HG03520 (cell line): Measurements from ENCODE around the gene HPCAL1.

Source experiments
- ATAC-seq: cut with Tn5 transposase; IDR thresholded peaks from one replicate; pipeline ENCODE4 v1.9.1; 2021; ENCODE audit warnings: mild to moderate bottlenecking, moderate library complexity; ENCODE audit not compliant: unreplicated experiment

The HPCAL1 gene

DNA sequence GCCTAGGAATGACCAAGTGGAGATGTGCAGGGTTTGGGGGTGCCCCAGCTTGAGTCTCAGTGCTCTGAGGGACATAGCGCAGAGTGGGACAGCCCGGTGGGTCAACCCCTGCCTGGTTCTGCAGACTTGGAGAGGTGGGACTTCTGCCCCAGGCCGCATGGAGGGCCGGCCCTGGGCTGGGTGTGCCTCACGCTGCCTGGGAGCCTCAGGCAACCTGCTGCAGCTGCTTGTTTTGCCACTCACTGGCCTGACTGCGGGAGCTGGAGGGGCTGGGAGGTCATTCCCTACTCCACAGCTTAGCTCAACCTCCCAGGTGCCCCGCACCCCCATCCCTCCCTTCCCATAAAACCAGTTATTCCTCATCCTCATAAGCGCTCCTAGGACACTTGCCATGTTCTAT is 112.3 kb downstream of the HPCAL1 start:
- no peak for ATAC-seq

DNA sequence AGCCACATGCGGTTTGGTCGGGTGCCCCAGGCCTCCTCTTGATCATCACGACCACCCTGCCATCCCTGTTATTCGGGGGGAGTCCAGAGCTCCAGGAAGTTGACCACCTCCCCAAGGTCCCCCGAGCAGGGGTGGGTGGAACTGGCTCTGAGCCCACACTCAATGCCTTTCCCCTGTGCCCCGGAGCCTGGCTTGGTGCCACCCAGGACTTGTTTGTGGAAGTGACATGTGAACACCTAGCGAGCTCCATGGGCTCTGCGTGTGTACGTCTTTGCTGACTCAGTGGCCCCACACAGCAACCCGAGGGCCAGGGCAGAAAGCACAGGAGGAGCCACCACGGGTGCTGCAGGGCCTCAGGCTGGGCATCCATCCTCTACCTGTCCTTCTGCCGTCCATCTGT is 112.9 kb downstream of the HPCAL1 start:
- no peak for ATAC-seq

DNA sequence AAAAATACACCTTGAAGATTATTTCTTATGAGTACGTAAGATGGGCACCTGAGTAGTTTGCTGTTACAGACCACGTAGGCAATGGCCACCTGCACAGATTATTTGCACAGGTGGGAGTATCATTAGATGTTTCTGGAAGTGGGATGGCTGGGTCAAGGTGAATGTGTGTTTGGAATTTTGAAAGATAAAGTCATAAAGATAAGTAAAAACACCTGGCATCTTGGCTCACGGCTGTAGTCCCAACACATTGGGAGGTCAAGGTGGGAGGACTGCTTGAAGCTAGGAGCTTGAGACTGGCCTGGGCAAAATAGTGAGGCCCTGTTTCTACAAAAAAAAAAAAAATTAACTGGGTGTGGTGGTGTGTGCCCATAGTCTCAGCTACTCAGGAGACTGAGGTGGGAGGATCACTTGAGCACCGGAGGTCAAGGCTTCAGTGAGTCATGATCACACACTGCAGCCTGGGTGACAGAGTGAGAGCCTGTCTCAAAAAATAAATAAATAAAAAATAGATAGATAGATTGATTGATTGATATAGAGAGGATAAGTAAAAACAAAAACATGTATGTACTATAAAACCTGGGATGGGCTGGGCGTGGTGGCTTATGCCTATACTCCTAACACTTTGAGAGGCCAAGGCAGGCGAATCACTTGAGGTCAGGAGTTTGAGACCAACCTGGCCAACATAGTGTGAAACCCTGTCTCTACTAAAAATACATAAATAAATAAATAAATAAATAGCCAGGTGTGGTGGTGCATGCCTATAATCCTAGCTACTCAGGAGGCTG is 115.0 kb downstream of the HPCAL1 start:
- no peak for ATAC-seq

DNA sequence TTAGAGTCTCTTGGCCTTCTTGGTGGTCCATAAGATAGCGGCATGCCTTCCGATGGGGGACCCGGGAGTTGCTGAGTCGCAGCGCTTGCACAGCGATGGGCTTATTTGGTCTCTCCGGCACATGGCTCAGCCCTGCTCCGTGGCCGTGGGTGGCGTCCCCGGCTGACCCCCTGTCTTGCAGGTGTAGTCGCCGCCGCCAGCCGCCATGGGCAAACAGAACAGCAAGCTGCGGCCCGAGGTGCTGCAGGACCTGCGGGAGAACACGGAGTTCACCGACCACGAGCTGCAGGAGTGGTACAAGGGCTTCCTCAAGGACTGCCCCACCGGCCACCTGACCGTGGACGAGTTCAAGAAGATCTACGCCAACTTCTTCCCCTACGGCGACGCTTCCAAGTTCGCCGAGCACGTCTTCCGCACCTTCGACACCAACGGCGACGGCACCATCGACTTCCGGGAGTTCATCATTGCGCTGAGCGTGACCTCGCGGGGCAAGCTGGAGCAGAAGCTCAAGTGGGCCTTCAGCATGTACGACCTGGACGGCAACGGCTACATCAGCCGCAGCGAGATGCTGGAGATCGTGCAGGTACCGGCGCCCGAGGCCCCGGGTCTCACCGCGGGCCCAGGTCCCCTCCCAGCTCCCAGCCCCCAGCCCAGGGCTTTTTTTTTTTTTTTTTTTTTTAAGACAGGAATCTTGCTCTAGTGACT is 117.0 kb downstream of the HPCAL1 start:
- no peak for ATAC-seq

DNA sequence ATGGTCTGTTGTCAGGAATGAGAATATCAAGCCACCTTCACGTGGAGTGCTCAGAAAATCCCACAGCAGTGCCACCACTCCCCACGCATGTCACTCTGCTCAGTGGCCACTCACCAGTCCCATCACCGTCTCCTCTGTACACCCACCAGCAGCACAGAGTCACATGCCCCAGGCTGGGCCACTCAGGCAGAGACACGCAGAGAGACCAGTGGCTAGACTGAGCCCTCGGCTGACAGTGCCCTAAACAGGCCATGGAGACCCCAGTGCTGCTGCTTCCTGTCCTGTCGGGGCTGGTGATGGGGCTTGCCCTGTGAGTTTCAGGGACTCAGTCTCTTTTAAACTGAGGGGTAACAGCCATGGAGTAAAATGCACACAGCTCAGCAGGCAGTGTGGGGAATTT is 119.5 kb downstream of the HPCAL1 start:
- ATAC-seq: no peak

DNA sequence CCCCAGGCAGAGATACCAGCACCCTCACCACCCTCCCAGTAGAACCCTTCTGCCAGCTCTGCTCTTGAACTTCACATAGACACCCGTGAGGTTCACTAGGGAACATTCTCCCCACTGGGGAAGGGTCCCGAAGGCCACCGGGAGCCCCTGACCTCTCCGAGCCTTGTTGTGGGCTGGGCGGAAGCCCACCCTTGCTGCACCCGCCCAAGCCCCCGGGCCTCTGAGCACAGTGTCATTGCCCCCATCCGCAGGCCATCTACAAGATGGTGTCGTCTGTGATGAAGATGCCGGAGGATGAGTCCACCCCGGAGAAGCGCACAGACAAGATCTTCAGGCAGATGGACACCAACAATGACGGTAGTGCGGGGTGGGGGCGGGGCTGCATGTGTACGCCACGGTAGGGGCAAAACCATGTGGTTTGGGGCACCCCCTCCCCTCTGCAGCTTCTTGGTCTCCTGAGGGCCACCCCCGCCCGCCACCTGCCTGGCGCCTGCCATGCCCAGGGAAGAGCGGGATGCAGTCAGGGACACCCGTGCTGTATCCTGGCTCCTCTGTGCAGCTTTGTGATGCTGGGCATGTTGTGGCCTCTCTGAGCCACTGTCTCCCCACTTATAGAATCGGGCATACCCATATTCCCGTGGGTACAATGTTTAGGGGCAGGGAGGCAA is 120.2 kb downstream of the HPCAL1 start:
- ATAC-seq: no peak

DNA sequence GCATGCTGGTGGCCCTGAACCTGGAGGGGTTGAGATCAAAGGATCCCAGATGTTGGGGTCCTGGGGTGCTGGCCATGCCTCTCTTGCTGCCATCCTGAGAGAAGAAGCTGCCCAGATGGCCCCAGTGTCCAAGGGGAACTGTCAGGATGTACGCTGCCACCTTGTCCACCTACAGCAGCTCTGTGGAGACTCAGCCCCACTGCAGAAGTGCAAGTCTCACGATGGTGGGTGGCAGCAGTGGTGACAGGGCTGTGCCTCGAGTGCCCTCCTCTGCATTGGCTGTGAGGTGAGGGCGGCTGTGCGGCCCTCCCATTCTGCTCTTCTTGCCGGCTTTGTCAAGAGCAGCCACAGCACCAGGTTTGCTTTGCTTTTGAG is 120.7 kb downstream of the HPCAL1 start:
- ATAC-seq: no peak

DNA sequence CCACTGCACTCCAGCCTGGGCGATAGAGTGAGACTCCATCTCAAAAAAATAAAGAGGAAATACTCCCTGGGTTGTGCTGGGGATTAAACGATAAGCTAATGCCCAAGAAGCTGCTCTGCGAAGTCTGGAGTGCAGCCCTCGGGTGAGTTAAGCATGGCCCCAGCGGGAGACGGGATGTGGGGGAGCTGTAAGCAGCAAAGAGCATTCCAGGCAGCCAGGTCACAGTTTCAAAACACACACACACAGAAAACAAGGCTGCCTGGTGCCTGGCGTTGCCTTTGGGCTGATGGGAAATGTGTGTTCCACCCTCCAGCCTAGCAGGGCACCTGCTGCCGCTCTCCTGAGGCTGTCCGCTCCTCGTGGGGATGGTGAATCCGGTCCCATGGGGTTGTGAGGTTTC is 121.3 kb downstream of the HPCAL1 start:
- no peak for ATAC-seq

DNA sequence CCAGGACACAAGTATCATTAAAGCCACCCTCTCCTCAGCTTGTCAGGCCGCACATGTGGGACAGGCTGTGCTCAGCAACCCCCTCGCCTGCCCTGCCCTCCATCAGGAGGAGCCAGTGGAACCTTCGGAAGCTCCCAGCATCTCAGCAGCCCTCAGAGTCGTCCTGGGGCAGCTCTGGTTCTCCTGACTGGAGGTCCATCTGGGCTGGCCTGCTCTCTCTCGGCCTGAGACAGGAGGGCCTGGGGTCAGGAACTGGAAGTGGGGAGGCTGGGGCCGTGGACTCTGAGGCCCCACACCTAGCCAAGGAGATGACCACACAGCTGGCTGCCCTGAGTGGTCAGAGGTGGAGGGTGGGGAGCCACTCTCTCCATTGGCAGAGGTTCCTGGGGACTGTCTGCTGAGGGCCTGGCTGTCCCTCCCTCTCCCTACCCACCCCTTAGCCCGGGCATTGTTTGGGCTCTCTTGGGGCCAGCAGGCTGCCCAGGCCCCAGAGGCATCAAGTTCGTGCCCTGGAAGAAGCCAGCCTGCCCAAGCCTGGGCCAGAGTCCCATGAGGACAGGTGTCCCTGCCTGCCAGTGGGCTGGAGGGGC is 122.3 kb downstream of the HPCAL1 start:
- no peak for ATAC-seq

DNA sequence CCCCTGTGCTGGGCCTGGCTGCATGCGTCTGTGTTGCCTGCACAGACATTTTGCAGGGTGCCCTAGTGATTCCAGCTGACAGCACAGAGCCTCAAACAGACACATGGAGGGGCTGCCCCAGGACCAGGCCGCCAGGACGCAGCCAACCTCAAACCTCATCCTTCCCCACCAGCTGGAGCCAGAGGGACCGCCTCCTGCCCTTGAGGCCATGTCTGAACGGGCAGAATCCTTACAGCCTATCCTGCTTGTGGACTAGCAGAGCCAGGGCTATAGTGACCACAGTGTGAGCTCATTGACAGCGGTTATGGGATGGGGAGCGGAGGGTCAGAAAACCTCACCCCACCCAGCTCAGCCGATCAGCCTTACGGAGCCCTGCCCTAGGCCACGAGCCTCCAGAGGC is 123.0 kb downstream of the HPCAL1 start:
- ATAC-seq: no peak

DNA sequence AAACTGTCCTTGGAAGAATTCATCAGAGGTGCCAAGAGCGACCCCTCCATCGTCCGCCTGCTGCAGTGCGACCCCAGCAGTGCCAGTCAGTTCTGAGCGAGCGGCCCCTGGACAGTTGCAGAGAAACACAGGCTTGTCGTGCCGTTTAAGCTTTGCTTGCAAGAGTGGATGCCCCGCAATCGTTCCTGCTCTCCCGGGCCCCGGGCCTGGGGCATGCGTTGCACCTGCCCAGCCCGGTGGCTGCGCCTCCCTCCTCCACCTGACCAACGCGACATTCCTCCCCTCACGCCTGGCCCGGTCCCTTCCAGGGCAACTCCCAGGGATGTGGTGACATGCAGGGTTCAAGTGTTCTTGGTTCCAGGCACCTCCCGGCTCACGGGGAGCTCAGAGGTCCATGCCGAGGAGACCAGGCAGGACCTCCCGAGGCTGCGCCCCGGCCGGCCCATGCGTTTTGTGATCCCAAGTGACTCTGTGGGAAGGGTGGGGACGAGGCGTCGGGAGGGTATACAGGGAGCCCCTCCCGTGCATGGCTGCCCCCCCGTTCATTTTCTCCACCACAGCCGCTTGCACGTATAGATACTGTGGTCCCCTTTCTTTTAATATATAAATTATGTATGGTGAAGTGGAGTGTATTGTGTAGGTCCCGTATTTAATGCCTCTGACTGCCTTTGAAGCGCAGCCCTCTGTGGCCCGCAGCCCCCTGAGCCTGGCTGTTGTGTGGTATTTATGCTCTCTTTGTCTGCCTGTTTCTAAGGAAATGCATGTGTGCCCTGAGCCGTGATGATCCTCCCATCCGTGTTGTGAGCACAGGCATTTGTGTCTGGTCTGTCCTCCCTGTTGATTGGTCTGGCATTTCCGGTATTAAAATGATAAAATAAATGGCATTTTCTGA is 124.3 kb downstream of the HPCAL1 start:
- ATAC-seq: no peak

DNA sequence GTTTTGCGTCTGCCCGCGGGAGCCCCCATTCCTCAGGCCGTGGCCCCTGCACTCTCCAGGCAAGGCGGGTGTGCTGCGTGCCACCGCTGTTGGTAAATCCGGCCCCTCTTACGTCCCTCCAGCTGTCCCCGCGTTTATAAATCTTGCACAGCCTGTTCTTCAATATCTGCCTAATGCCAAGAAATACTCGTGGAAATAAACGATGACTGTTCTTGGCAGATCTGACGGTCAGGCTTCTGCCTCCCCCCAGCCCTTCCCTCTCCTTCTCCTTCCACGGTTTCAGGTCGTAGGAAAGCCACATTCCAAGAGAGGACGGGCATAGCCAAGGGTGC is 124.9 kb downstream of the HPCAL1 start:
- no peak for ATAC-seq

DNA sequence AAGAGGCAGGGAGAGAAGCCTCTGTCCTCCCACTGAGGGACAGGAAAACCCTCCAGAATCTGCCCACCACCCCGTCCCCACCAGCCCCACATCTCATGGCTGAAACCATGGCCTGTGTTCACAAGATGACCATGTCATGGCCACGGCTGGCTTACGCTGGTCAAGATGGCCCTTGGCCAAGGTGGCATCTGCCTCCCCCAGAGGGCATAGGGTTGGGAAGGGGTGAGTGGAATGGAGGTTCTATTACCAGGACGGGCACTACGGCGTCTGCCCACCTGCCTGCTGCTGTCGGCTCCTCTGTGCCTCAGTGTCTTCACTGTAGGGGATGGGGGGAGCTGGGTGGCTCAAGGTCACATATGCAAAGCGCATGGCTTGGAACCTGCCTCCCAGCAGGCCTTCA is 125.7 kb downstream of the HPCAL1 start:
- no peak for ATAC-seq

DNA sequence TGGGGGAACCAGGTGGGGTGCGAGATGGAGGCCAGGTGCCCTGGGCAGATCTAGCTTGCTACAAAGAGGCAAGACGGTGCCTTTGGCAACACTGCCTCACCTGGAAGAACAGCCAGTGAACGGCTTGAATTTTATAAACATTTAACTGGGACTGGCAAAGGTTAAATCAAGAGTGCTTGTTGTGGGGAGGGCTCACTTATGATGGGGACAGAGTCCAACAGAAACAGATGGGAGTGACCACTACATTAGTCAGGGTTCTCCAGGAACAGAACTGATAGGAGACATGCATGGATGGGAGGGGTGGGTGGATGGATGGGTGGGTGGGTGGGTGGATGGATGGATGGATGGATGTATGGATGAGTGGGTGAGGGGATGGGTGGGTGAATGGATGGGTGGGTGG is 126.2 kb downstream of the HPCAL1 start:
- ATAC-seq: no peak

DNA sequence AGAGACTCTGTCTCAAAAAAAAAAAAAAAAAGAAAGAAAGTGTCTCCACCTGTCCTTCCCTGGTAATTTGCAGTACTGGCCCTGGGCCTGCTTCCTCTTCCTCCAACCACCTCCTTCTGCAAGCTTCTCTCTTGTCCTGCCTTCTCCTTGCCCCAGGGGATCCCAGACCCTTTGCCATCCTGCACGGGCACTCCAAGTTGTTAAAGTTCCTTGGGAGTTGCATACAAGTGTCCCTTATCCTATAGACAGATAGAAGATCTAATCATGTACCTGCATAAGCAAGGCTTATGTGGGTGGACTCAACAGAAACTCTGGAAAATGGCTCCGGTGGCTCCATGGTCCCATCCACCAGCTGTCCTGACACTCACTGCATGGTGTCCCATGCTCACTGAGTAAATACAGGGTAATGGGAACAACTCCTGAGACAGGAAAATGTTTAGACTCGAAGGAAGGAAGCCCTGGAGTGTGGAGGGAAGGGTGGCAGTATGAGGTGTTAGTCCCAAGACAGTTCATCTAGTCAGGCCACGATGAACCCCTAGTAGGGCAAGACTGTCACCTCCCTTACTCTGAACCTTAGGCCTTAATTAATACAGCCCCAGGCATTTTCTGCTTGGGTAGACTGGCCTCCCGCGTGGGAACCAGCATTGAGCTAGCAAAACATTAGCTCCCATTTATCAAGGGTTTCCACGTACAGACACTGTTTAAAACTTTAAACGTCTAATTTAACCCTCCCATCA is 128.3 kb downstream of the HPCAL1 start:
- no peak for ATAC-seq

DNA sequence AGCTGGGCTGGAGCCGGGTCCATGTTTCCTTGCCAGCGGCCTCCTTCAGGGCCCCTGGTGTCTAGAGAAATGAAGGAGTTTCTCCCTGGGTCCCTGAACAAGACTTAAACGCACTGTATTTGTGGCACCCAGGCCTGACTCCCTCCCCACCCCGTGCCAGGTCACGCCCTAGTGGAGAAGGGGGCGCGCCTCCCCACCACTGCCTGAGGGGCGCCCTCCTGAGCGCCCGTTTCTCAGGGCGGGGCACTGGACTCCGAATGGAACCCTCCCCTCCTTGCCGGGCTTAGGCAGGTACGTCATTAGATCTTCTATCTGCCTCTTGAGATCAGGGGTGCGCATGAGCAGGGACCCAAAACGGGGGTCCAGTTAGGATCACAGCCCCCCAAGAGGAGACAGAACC is 129.1 kb downstream of the HPCAL1 start:
- no peak for ATAC-seq

DNA sequence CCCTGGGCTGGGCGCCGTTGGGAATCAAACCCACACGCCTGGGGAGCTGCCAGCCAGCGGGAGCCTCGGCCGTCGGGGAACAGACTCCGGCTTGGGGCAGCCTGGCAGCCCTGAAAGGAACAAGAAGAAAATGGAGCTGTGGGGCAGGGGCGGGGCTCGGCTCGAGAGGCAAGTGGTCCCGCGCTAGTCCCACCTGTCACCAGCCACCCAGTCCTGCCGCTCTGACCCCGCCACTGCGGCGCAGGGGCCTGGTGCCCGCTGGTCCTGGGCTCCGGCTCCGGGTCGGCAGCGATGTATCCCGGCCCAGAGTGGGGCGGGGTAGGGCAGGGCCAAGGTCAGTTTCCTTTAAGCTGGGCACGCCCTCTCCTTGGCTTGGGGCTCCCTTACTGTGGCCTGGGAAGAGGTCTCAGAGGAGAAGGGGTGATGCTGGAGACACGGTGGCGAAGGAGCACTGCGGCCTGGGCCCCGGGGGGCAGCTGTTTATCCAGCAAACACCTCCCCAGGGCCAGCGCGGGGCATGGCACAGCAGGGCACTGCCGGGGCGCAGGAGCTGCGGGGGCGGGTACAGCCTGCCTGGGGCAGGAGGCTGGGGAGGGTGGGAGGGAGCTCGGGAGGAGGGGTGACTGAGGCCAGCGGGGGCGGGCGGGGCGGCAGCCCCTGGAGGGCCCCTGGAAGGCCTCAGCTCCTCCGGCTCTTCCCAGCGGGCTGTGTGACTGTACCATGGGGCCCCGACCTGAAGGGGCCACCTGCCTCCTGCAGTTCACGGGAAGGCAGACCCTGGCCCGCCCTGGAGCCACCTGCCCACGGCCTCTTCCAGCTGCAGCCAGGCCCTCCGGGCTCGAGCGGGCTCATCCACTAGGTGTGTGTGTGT is 129.8 kb downstream of the HPCAL1 start:
- ATAC-seq: peak; percentile 42

DNA sequence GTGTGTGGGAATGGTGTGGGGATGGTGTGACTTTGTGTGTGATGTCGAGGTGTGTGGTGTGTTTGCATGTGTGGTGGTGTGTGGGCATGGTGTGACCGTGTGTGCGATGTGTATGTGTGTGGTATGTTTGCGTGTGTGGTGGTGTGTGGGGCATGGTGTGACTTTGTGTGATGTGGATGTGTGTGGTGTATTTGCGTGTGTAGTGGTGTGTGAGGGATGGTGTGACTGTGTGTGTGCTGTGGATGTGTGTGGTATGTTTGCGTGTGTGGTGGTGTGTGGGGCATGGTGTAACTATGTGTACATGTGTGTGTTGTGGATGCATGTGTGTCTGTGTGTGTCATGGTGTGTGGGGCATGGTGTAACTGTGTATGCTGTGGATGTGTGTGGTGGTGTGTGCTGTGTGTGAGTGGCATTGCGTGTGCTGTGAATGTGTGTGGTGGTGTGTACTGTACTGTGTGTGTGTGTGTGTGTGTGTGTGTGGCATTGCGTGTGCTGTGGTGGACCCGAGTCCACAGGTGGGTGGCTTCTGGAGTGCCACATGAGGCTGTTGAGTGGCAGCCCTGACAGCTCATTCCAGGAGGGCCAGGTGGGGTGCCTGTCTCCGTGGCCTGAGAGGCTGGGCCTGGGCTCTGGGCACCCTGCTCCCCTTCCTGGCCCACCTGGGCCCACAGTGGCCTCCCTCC is 130.7 kb downstream of the HPCAL1 start:
- ATAC-seq: no peak
